HEK293 (cell line): ENCODE data around the gene ARHGAP23.

Source experiments
- CTCF ChIA-PET: fragments of 350-600 bp; formaldehyde crosslinking; extraction: SDS; loops from one replicate; lab custom pipeline; 2021; ENCODE audit warnings: antibody characterized with exemption; lab: Yijun Ruan, JAX
- POLR2A ChIA-PET: fragments of 300-600 bp; formaldehyde crosslinking; extraction: SDS; loops from one replicate; lab custom pipeline; 2020; ENCODE audit warnings: antibody characterized with exemption, inconsistent platforms; lab: Yijun Ruan, JAX
- H3K27ac ChIP-seq: fragments of 200-500 bp; sonication (Bioruptor generic); 2 replicates; pipeline ENCODE4 v1.5.1; 2014; ENCODE audit warnings: low read depth, low read length, control low read depth, inconsistent platforms; ENCODE audit errors: extremely low read depth
- H3K36me3 ChIP-seq, 2 experiments: fragments of 200-500 bp in 1 of 2; sonication (Bioruptor generic) in 1 of 2; 1 replicate in 1 of 2; 2 replicates in 1 of 2; pipeline ENCODE4 v1.5.1; 2014 to 2017; ENCODE audit warnings: inconsistent platforms in 2 of 2, low read length in 2 of 2; ENCODE audit not compliant: control insufficient read depth in 2 of 2, insufficient read depth in 1 of 2
- H3K4me1 ChIP-seq: fragments of 200-500 bp; sonication (Bioruptor generic); 2 replicates; pipeline ENCODE4 v1.5.1; 2014; ENCODE audit warnings: mild to moderate bottlenecking, low read length, inconsistent platforms; ENCODE audit not compliant: control insufficient read depth, insufficient read depth
- H3K4me3 ChIP-seq: 2 replicates; pipeline ENCODE4 v1.5.1; 2011; ENCODE audit warnings: low read depth, mild to moderate bottlenecking, control low read depth, low read length, moderate library complexity
- H3K9me3 ChIP-seq: fragments of 200-500 bp; sonication (Bioruptor generic); 2 replicates; pipeline ENCODE4 v1.5.1; 2014; ENCODE audit warnings: low read depth, low read length, inconsistent platforms; ENCODE audit not compliant: control insufficient read depth, insufficient read depth
- IKZF3 ChIP-seq: fragments of 450-650 bp; IDR thresholded peaks from 2 replicates; pipeline ENCODE4 v1.5.0; 2018; ENCODE audit warnings: missing biosample characterization, mild to moderate bottlenecking, missing genetic modification characterization, moderate library complexity
- MYNN ChIP-seq: fragments of 450-650 bp; formaldehyde crosslinking; IDR thresholded peaks from 2 replicates; pipeline ENCODE4 v1.5.1; 2016; ENCODE audit warnings: missing biosample characterization, missing genetic modification characterization, borderline replicate concordance
- ZBTB8A ChIP-seq: fragments of 450-650 bp; formaldehyde crosslinking; IDR thresholded peaks from 2 replicates; pipeline ENCODE4 v1.5.1; 2016; ENCODE audit warnings: missing biosample characterization, missing genetic modification characterization
- ZFP69B ChIP-seq: fragments of 450-650 bp; formaldehyde crosslinking; IDR thresholded peaks from 2 replicates; pipeline ENCODE4 v1.5.1; 2016; ENCODE audit warnings: missing biosample characterization, missing genetic modification characterization
- ZNF112 ChIP-seq: fragments of 450-650 bp; formaldehyde crosslinking; IDR thresholded peaks from 2 replicates; pipeline ENCODE4 v1.5.0; 2017; ENCODE audit warnings: missing biosample characterization, missing genetic modification characterization
- ZNF221 ChIP-seq: fragments of 450-650 bp; formaldehyde crosslinking; IDR thresholded peaks from 2 replicates; pipeline ENCODE4 v1.5.1; 2017; ENCODE audit warnings: missing biosample characterization, missing genetic modification characterization, borderline replicate concordance
- ZNF24 ChIP-seq: fragments of 450-650 bp; formaldehyde crosslinking; IDR thresholded peaks from 2 replicates; pipeline ENCODE4 v1.5.1; 2016; ENCODE audit warnings: missing biosample characterization, missing genetic modification characterization
- ZNF404 ChIP-seq: fragments of 450-650 bp; formaldehyde crosslinking; IDR thresholded peaks from 2 replicates; pipeline ENCODE4 v1.5.1; 2017; ENCODE audit warnings: missing biosample characterization, missing genetic modification characterization
- ZNF473 ChIP-seq: fragments of 450-650 bp; formaldehyde crosslinking; IDR thresholded peaks from 2 replicates; pipeline ENCODE4 v1.5.1; 2017; ENCODE audit warnings: missing biosample characterization, missing genetic modification characterization
- ZNF48 ChIP-seq: fragments of 450-650 bp; formaldehyde crosslinking; IDR thresholded peaks from 2 replicates; pipeline ENCODE4 v1.5.1; 2016; ENCODE audit warnings: missing biosample characterization, missing genetic modification characterization
- ZNF521 ChIP-seq: fragments of 450-650 bp; formaldehyde crosslinking; IDR thresholded peaks from 2 replicates; pipeline ENCODE4 v1.5.1; 2017; ENCODE audit warnings: missing biosample characterization, mild to moderate bottlenecking, missing genetic modification characterization
- ZNF623 ChIP-seq: fragments of 450-650 bp; formaldehyde crosslinking; IDR thresholded peaks from 2 replicates; pipeline ENCODE4 v1.5.1; 2016; ENCODE audit warnings: missing biosample characterization, missing genetic modification characterization
- ZNF629 ChIP-seq: fragments of 450-650 bp; formaldehyde crosslinking; IDR thresholded peaks from 2 replicates; pipeline ENCODE4 v1.5.1; 2017; ENCODE audit warnings: missing biosample characterization, missing genetic modification characterization
- ZNF658 ChIP-seq: fragments of 450-650 bp; formaldehyde crosslinking; IDR thresholded peaks from 2 replicates; pipeline ENCODE4; 2016; ENCODE audit warnings: missing biosample characterization, missing genetic modification characterization
- ZNF664 ChIP-seq: fragments of 450-650 bp; formaldehyde crosslinking; IDR thresholded peaks from 2 replicates; pipeline ENCODE4 v1.5.1; 2016; ENCODE audit warnings: missing biosample characterization, missing genetic modification characterization
- ZNF837 ChIP-seq: fragments of 450-650 bp; formaldehyde crosslinking; IDR thresholded peaks from 2 replicates; pipeline ENCODE4 v1.5.1; 2016; ENCODE audit warnings: missing biosample characterization, missing genetic modification characterization
- TF ChIP-seq, protein P1 (sequence below): fragments of 450-650 bp; formaldehyde crosslinking; IDR thresholded peaks from 2 replicates; pipeline ENCODE4 v1.5.1; 2016; ENCODE audit warnings: missing biosample characterization, missing genetic modification characterization
- TF ChIP-seq, protein P2 (sequence below): fragments of 450-650 bp; formaldehyde crosslinking; IDR thresholded peaks from 2 replicates; pipeline ENCODE4 v1.5.1; 2017; ENCODE audit warnings: missing biosample characterization, missing genetic modification characterization
- TF ChIP-seq, protein P3 (sequence below): fragments of 450-650 bp; formaldehyde crosslinking; IDR thresholded peaks from 2 replicates; pipeline ENCODE4 v1.5.1; 2016; ENCODE audit warnings: missing biosample characterization, missing genetic modification characterization
- TF ChIP-seq, protein P4 (sequence below): fragments of 450-650 bp; formaldehyde crosslinking; IDR thresholded peaks from 2 replicates; pipeline ENCODE4 v1.5.1; 2016; ENCODE audit warnings: missing biosample characterization, missing genetic modification characterization

ARHGAP23 gene

DNA sequence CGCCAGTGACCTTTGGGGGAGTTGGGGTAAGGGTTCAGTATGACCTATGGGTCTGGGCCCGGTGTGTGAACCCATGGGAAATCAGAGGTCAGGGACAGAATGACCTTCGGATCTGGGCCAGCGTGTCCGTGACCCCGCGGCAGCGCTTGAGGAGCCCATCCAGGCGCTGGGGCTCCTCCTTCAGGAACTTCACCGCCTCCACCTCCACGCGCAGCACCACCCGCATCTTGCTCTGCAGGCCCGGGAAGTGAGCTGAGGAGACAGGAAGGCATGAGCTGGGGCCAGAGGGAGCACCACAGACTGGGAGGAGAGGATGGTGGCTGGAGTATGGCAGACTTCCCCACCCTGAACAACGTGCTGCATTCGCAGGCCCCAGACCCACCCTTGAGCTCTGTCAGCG is 124.1 kb downstream of the ARHGAP23 start:
- H3K36me3 ChIP-seq: peaks cover 0 to 33% of the 10 kb centered on the region in 2 experiments; a peak in 1 of 3 replicates
- H3K4me1 ChIP-seq: no peaks in the 10 kb centered on the region
- TF ChIP-seq ZNF48: no peak
- TF ChIP-seq ZNF473 (tag by site-specific recombination): no peak
- TF ChIP-seq ZBTB8A (tag by site-specific recombination): no peak
- TF ChIP-seq ZNF664: no peak
- TF ChIP-seq IKZF3 (tag by site-specific recombination): no peak
- TF ChIP-seq MYNN: no peak
- TF ChIP-seq, all 188 proteins: peak for 0
- Histone ChIP-seq H3K9me3 (no peaks in the 10 kb centered on the region), H3K4me3 (no peak overlapping the region), H3K27ac (no peak overlapping the region)
- ChIA-PET POLR2A (no interaction called here), CTCF (interaction anchor here (0.6 to 10.8 kb wide), 7 partner anchors 32 to 1410 kb away, joined by 3 to 264 read pairs (median 4); no protein-coding TSS in a partner anchor)

DNA sequence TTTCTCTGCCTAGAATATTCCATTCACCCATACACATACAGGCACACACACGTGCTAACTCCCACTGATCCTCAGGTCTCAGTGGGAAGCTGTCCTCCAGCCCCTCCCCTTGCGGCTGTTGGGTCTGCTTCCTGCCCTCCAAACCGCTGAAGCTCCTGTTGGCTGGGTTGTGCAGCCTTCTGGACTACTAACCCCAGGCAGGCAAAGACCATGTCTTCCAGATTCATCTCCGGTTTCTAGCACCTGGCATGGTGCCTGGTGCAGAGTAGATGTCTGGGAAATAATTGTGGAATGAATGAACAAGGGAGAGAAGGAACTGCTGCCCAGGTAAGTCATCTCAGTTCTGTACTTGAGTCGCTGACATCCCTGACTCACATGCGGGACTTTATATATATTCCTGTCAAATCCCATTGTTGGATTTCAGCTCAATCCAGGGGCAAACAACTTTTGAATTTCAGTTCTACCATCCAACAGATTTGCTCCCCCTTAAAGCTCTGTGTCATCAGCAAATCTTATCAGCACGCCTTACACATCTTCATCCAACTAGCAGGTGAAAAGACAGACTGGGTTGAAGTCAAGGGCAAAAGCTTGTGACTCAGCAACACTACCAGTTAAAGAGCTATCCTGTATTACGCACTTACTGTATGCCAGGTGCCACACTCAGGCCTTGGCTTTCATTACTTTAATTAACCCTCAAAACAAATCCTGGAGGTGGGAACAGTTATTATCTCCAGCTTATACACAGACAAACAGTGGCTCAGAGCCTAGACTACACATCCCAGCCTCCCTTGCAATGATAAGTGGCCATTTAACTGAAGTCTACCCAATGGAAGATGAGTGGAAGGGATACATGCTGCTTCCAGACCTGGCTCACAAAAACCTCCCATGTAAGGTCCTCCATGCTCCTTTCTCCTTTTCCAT is 126.4 kb downstream of the ARHGAP23 start:
- no peak overlapping the region for H3K4me3 ChIP-seq
- CTCF ChIA-PET: interaction anchor here (0.6 to 10.8 kb wide), 11 partner anchors 9 to 110 kb away, joined by 3 to 264 read pairs (median 5); no protein-coding TSS in a partner anchor
- H3K36me3 ChIP-seq: peaks cover 0 to 28% of the 10 kb centered on the region in 2 experiments; a peak in 1 of 3 replicates
- H3K9me3 ChIP-seq: no peaks in the 10 kb centered on the region
- H3K27ac ChIP-seq: no peak overlapping the region
- POLR2A ChIA-PET: interaction anchor here (0.6 to 1.2 kb wide), 2 partner anchors 19 to 47 kb away, joined by 3 read pairs; no protein-coding TSS in a partner anchor
- TF ChIP-seq ZNF221 (tag by site-specific recombination) (no peak), ZNF658 (tag by site-specific recombination) (no peak), ZNF24 (tag by site-specific recombination) (no peak), ZNF112 (tag by site-specific recombination) (no peak), ZFP69B (tag by site-specific recombination) (no peak), ZNF837 (tag by site-specific recombination) (no peak), ZNF623 (tag by site-specific recombination) (no peak), ZNF629 (tag by site-specific recombination) (no peak), ZNF404 (tag by site-specific recombination) (no peak), ZNF521 (tag by site-specific recombination) (no peak)
- TF ChIP-seq, protein P1, sequence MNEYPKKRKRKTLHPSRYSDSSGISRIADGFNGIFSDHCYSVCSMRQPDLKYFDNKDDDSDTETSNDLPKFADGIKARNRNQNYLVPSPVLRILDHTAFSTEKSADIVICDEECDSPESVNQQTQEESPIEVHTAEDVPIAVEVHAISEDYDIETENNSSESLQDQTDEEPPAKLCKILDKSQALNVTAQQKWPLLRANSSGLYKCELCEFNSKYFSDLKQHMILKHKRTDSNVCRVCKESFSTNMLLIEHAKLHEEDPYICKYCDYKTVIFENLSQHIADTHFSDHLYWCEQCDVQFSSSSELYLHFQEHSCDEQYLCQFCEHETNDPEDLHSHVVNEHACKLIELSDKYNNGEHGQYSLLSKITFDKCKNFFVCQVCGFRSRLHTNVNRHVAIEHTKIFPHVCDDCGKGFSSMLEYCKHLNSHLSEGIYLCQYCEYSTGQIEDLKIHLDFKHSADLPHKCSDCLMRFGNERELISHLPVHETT (tag by site-specific recombination): no peak
- TF ChIP-seq, protein P2, sequence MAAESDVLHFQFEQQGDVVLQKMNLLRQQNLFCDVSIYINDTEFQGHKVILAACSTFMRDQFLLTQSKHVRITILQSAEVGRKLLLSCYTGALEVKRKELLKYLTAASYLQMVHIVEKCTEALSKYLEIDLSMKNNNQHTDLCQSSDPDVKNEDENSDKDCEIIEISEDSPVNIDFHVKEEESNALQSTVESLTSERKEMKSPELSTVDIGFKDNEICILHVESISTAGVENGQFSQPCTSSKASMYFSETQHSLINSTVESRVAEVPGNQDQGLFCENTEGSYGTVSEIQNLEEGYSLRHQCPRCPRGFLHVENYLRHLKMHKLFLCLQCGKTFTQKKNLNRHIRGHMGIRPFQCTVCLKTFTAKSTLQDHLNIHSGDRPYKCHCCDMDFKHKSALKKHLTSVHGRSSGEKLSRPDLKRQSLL (tag by site-specific recombination): no peak
- TF ChIP-seq, protein P3, sequence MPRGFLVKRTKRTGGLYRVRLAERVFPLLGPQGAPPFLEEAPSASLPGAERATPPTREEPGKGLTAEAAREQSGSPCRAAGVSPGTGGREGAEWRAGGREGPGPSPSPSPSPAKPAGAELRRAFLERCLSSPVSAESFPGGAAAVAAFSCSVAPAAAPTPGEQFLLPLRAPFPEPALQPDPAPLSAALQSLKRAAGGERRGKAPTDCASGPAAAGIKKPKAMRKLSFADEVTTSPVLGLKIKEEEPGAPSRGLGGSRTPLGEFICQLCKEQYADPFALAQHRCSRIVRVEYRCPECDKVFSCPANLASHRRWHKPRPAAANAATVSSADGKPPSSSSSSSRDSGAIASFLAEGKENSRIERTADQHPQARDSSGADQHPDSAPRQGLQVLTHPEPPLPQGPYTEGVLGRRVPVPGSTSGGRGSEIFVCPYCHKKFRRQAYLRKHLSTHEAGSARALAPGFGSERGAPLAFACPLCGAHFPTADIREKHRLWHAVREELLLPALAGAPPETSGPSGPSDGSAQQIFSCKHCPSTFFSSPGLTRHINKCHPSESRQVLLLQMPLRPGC (tag by site-specific recombination): no peak
- TF ChIP-seq, protein P4, sequence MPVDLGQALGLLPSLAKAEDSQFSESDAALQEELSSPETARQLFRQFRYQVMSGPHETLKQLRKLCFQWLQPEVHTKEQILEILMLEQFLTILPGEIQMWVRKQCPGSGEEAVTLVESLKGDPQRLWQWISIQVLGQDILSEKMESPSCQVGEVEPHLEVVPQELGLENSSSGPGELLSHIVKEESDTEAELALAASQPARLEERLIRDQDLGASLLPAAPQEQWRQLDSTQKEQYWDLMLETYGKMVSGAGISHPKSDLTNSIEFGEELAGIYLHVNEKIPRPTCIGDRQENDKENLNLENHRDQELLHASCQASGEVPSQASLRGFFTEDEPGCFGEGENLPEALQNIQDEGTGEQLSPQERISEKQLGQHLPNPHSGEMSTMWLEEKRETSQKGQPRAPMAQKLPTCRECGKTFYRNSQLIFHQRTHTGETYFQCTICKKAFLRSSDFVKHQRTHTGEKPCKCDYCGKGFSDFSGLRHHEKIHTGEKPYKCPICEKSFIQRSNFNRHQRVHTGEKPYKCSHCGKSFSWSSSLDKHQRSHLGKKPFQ (tag by site-specific recombination): no peak
- H3K4me1 ChIP-seq: peaks cover 10% of the 10 kb centered on the region
